ENCODE data around the gene MAPKAPK3.

DNA sequence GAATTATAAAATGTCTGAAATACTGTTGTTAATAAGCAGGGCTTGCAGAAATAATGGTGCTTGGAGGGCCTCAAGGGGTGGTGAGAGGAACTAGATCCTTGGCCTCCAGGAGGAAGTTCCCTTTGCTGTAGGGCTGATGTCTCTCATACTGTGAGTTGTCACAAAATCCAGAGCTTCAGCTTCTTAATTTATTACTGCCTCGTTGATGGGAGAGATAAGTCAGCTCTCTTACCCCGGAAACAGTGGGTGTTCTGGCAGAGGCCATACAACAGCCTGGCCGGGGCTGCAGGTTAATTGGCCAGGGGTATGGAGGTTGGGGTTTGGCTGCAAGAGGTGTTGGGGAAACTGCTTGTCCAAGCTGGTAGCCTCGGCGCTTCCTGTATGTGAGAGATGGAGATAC is 15.5 kb downstream of the MAPKAPK3 start:
- TF ChIP-seq POLR2A (IDR thresholded peaks at IDR 0.05; ENCODE audit: low read length), result no peak
- TF ChIP-seq GATA1 (IDR thresholded peaks at IDR 0.05; ENCODE audit: low read depth, low read length), result no peak
